BJ (cell line): ENCODE results near the gene PRR23A. TPM values are rescaled to one million over a fixed set of nuclear protein-coding genes. Genes with fewer than 3 reads are reported as not detected.

Source experiments
- CTCF ChIA-PET: fragments of 350-600 bp; formaldehyde crosslinking; extraction: SDS; loops from one replicate; lab custom pipeline; 2021; ENCODE audit warnings: antibody characterized with exemption, inconsistent platforms; lab: Yijun Ruan, JAX
- POLR2A ChIA-PET: fragments of 300-600 bp; sonication (Branson Sonifier 250); formaldehyde crosslinking; extraction: SDS; loops from one replicate; lab custom pipeline; 2021; ENCODE audit warnings: antibody characterized with exemption; lab: Charles Lee
- DNase-seq: peaks from one replicate; pipeline ENCODE4 v3.0.0-alpha.2; 2011; ENCODE audit warnings: low read depth
- H3K27me3 ChIP-seq: 2 replicates; pipeline ENCODE4 v1.6.0; 2011; ENCODE audit warnings: low read length; ENCODE audit not compliant: control insufficient read depth, insufficient read depth
- H3K36me3 ChIP-seq: 2 replicates; pipeline ENCODE4 v1.5.1; 2011; ENCODE audit warnings: low read length; ENCODE audit not compliant: control insufficient read depth, insufficient read depth
- H3K4me3 ChIP-seq: 2 replicates; pipeline ENCODE4 v1.5.1; 2011; ENCODE audit warnings: low read depth, mild to moderate bottlenecking, control low read depth, low read length
- CTCF ChIP-seq: IDR thresholded peaks from 2 replicates; pipeline ENCODE4 v1.5.1; 2011; ENCODE audit warnings: low read depth, mild to moderate bottlenecking, control low read depth, inconsistent platforms, low read length, moderate library complexity; ENCODE audit not compliant: insufficient read depth
- polyA minus RNA-seq: library from RNA; depleted of rRNA, polyadenylated mRNA; stranded (reverse); fragments of >200 nt; gene quantifications from 2 replicates; pipeline ENCODE4 v1.2.3, GENCODE V29; 2011; rRNA and poly(A)+ RNA removed
- polyA plus RNA-seq: library from polyadenylated mRNA; depleted of rRNA; stranded (reverse); fragments of >200 nt; gene quantifications from 2 replicates; pipeline ENCODE4 v1.2.3, GENCODE V29; 2011; rRNA removed

PRR23A gene
- polyA plus RNA-seq, result not detected in 2 replicates
- polyA minus RNA-seq, result not detected in 2 replicates

DNA sequence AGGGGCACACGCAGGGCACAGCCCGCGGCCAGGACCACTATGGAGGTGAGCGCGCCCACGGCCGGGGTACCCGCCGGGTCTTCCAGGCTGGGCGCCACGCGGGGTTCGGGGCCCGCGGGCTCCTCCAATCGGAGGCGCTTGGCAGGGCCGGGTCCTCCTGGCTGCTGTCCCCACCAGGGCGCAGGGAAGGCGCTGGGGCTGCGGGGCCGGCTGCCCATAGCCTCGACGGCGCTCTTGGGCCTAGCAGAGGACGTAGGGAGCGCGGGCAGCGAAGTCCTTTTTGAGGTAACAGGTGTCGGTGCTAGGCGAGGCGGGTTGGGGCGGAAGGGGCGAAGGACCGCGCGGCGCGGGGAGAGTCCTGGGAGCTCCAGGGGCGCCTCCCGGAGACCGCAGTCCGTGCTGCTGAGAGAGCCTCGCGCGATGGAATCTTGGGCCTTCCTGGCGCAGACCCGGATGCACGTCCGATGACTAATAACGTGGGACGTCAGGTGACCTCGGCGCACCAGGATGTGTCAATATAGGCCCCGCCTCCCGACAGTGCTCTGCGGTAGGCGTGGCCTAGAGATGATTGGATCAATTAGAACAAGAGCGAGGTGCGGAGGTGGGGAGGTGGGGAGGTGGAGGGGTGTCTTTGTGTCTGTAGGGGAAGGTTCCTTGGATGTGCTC is at the start of gene PRR23A:
Gene PRR23A (minus strand): TSS at position 218 of the 666 bp plus-strand sequence. CDS start 0 bp downstream, at position 218.
- H3K4me3 ChIP-seq, result no peak within 1 kb of the TSS
- POLR2A ChIA-PET, result no interaction called here
- CTCF ChIA-PET, result no interaction called here
- no peaks in the 10 kb centered on the region for H3K36me3 ChIP-seq
- DNase-seq, result no peak
- no peak for TF ChIP-seq CTCF
- no peaks in the 10 kb centered on the region; the same call in 1 of the 2 replicates for H3K27me3 ChIP-seq

GRCh38 chr3:139052802-139053600 is 46.9 kb upstream of the PRR23A start:
- DNase-seq, result no peak
- Histone ChIP-seq H3K36me3 (no peaks in the 10 kb centered on the region), H3K27me3 (no peaks in the 10 kb centered on the region), H3K4me3 (no peak overlapping the region)
- TF ChIP-seq CTCF, result no peak
- ChIA-PET POLR2A (no interaction called here), CTCF (no interaction called here)

DNA sequence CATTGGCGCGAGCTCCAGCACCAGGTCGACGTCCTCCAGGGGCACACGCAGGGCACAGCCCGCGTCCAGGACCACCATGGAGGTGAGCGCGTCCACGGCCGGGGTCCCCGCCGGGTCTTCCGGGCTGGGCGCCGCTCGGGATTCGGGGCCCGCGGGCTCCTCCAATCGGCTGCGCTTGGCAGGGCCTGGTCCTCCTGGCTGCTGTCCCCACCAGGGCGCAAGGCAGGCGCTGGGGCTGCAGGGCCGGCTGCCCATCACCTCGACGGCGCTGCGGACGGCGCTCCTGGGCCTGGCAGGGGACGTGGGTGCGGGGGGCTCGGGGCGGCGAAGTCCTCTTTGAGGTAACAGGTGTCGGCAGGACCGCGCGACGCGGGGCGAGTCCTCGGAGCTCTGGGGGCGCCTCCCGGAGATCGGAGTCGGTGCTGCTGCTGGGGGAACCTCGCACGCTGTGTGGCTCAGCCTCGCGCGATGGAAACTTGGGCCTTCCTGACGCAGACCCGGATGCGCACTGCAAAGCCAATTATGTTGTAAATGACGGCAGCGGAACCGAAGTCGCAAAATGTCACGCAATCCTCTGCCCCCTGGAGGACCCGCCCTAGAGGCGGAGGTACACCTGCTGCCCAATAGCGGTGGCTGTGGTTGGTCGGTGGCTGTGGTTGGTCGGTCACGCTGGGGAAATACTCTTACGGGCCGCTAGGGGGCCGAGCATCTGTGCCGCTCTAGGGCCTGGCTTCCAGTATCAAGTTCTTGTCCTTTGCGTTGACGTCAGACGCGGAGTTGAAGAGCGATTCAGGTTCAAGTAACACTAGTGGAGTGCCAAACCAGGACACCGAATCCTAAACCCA is 38.5 kb upstream of the PRR23A start, which contains the start of gene PRR23C:
Gene PRR23C (minus strand): TSS at position 527 of the 845 bp plus-strand sequence. CDS start 272 bp downstream, at position 255.
- no peaks in the 10 kb centered on the region for H3K27me3 ChIP-seq
- no peak for TF ChIP-seq CTCF
- CTCF ChIA-PET, result interaction anchor here (0.9 kb wide), 1 partner anchor 109 kb away, joined by 4 read pairs; no protein-coding TSS in a partner anchor
- H3K36me3 ChIP-seq, result no peaks in the 10 kb centered on the region
- DNase-seq, result no peak
- POLR2A ChIA-PET, result no interaction called here
- no peak within 1 kb of the TSS for H3K4me3 ChIP-seq

- no peak for TF ChIP-seq CTCF
- POLR2A ChIA-PET, result no interaction called here
- no peaks in the 10 kb centered on the region for H3K36me3 ChIP-seq
- H3K4me3 ChIP-seq, result no peak overlapping the region
- CTCF ChIA-PET, result interaction anchor here (0.9 kb wide), 1 partner anchor 108 kb away, joined by 4 read pairs; no protein-coding TSS in a partner anchor
- DNase-seq, result no peak
- no peaks in the 10 kb centered on the region for H3K27me3 ChIP-seq
Measured at GRCh38 chr3:139043554-139044365, 37.7 kb upstream of the PRR23A start.
